T-helper 1 cell treated with Interleukin-12 subunit alpha and Interleukin-12 subunit beta and Interleukin-4 antibody, amounts not matched to agents 30 μg/mL and 1 μg/mL, for 36 hours (primary cell): ENCODE measurements around the gene PLGRKT.
"Not testable (repeated sequence)": the region's sequence is repeated elsewhere in the genome, so short reads cannot be mapped to it uniquely, and the experiment has no call there.

ENCODE experiments used
- H3K27ac Mint-ChIP-seq: one replicate; pipeline ENCODE4 v1.8.0; 2021; ENCODE audit warnings: mild to moderate bottlenecking, mixed read lengths
- H3K27me3 Mint-ChIP-seq: one replicate; pipeline ENCODE4 v1.8.0; 2021; ENCODE audit warnings: low read depth, mixed read lengths
- H3K36me3 Mint-ChIP-seq: one replicate; pipeline ENCODE4 v1.8.0; 2021; ENCODE audit warnings: low read depth, mixed read lengths
- H3K4me1 Mint-ChIP-seq: one replicate; pipeline ENCODE4 v1.8.0; 2021; ENCODE audit warnings: low read depth, mixed read lengths
- H3K4me3 Mint-ChIP-seq: one replicate; pipeline ENCODE4 v1.8.0; 2021; ENCODE audit warnings: mild to moderate bottlenecking, moderate library complexity, mixed read lengths
- H3K9me3 Mint-ChIP-seq: one replicate; pipeline ENCODE4 v1.8.0; 2021; ENCODE audit warnings: mixed read lengths

Gene PLGRKT, protein sequence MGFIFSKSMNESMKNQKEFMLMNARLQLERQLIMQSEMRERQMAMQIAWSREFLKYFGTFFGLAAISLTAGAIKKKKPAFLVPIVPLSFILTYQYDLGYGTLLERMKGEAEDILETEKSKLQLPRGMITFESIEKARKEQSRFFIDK

DNA sequence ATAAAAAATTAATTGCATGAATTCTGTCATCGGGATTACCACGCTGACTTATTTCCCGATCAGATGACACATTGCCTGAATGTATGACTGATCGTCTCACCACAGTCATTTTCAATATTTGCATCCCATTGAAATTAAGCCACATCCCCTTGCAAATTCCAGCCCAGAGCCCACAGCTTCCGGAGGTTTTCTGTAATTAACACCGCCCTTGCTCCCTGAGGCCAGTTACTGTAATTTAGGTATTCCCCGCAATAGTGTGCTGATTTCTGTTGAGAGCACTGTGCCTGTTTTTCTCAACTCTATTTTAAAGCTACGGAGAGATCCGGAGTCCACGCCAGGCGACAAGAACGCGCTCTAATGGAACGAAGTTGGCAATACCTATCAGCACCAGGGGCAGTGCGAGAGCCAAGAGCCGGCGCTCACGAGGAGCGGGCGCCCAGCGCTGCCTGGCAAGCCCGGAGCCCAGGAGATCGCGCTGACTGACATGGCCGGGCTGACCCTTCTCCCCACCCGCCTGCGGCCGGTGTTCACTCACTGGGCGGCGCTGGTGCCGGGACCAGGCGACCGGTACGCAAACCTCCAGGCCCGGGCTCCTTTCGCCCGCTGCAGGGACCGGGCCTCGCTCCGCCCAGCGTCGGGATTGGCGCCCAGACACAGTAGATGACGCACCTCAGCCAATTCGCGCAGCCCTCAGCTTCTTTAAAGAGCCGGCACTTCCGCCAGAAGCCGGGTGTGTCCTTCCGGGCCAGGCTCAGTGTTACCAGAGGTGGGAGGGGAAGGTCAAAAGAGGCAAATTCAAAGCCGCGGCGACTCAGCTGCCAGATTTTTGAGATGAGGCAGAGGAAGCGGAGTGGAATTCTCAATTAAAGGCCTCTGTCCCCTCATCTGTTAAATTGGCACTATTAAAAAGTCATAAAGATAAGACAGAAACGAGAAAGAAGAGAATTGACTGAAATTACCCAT, at the start of gene PLGRKT:
TSS of gene PLGRKT (minus strand) at position 672 of the 963 bp plus-strand sequence. CDS start 5,948 bp downstream, outside the sequence.
- peaks cover 4% of the 10 kb centered on the region for H3K9me3 Mint-ChIP-seq
- no peaks in the 10 kb centered on the region for H3K27me3 Mint-ChIP-seq
- peaks cover 25% of the 10 kb centered on the region for H3K36me3 Mint-ChIP-seq
- peaks cover 32% of the 10 kb centered on the region for H3K4me1 Mint-ChIP-seq
- peak within 1 kb of the TSS; percentile 99 for H3K27ac Mint-ChIP-seq
- H3K4me3 Mint-ChIP-seq = peak within 1 kb of the TSS; percentile 93

GRCh38 chr9:5486988-5487387, 49.3 kb upstream of the PLGRKT start:
- no peaks in the 10 kb centered on the region for H3K27me3 Mint-ChIP-seq
- H3K4me1 Mint-ChIP-seq = peaks cover 2% of the 10 kb centered on the region
- H3K36me3 Mint-ChIP-seq = no peaks in the 10 kb centered on the region
- no peak overlapping the region for H3K4me3 Mint-ChIP-seq
- no peaks in the 10 kb centered on the region for H3K9me3 Mint-ChIP-seq
- H3K27ac Mint-ChIP-seq = no peak overlapping the region

DNA sequence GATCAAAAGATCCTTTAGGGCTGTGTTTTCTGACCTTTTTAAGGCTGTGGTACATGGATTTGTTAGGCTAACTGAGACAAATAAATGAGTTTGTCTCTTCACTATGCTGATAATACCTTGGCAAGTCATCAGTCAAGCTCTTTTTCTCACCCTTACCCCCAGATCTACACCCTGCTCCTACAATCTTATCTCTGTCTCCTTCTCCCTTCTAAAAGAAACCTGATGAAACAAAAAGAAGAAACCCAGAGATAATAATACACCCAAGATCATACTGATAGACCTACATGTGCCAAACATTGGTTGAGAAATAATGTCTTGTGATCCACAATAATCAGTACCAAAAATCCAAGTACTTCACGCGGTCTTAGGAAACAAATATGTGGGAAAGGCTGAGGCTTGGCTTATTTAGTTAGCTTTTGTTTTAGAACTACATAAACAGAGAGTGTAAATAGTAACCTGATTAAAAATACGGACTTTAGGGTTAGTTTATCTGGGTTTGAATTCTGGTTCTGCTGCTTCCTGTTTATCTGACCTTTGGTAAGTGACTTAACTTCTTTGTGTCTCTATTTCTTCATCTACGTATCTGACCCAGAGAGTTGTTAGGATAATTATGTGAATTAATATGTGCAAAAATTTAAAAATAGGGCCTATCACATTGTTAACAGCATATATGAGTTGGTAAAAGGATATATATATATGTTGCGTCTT, 47.8 kb upstream of the PLGRKT start:
- no peaks in the 10 kb centered on the region for H3K36me3 Mint-ChIP-seq
- no peak overlapping the region for H3K4me3 Mint-ChIP-seq
- no peak overlapping the region for H3K27ac Mint-ChIP-seq
- H3K27me3 Mint-ChIP-seq = no peaks in the 10 kb centered on the region
- H3K9me3 Mint-ChIP-seq = no peaks in the 10 kb centered on the region
- peaks cover 5% of the 10 kb centered on the region for H3K4me1 Mint-ChIP-seq

GRCh38 chr9:5483306-5483705, 45.6 kb upstream of the PLGRKT start:
- peaks cover 6% of the 10 kb centered on the region for H3K4me1 Mint-ChIP-seq
- no peak overlapping the region for H3K4me3 Mint-ChIP-seq
- no peaks in the 10 kb centered on the region for H3K36me3 Mint-ChIP-seq
- H3K27me3 Mint-ChIP-seq = no peaks in the 10 kb centered on the region
- no peak overlapping the region for H3K27ac Mint-ChIP-seq
- H3K9me3 Mint-ChIP-seq = peaks cover 4% of the 10 kb centered on the region

DNA sequence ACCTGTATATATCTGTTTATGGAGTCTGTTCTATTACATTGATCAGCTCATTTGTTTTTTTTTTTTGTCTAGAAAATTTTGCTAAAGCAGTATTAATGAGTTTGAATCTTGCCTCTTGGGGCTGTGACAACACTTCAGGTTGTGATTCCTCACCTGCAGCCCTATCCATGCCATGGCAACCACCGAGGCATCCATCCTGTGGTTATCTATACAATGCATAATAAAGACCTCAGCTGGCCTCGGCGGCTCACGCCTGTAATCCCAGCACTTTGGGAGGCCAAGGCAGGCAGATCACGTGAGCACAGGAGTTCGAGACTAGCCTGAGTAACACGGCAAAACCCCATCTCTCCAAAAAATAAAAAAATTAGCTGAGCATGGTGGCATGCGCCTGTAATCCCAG, 44.5 kb upstream of the PLGRKT start:
- Mint-ChIP-seq H3K4me1 (peaks cover 9% of the 10 kb centered on the region), H3K27me3 (no peaks in the 10 kb centered on the region), H3K9me3 (peaks cover 4% of the 10 kb centered on the region), H3K36me3 (no peaks in the 10 kb centered on the region), H3K4me3 (no peak overlapping the region), H3K27ac (no peak overlapping the region)

- Mint-ChIP-seq H3K36me3 (peaks cover 2% of the 10 kb centered on the region), H3K9me3 (peaks cover 6% of the 10 kb centered on the region), H3K4me1 (peaks cover 9% of the 10 kb centered on the region), H3K4me3 (no peak overlapping the region), H3K27me3 (no peaks in the 10 kb centered on the region), H3K27ac (no peak overlapping the region)
Measured at GRCh38 chr9:5481322-5482040, 43.8 kb upstream of the PLGRKT start.

DNA sequence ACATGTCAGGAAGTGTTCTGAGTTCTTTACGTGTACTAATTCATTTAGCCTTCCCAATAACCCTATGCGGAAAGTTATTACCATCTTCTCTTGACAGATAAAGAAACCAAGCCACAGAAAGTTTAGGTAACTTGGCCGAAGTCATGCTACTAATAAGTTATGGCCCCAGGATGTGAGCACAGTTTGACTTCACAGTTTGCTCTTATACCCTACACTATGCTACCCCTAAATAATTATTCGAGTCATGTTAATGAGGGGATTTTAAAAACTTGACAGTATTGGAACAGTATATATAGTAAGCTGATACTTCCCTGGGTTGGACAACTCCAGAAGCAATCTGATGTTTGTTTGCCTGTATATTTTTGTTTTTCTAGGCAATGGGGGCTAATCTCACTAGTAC, 43.2 kb upstream of the PLGRKT start:
- H3K27ac Mint-ChIP-seq = no peak overlapping the region
- peaks cover 7% of the 10 kb centered on the region for H3K36me3 Mint-ChIP-seq
- H3K27me3 Mint-ChIP-seq = no peaks in the 10 kb centered on the region
- peaks cover 12% of the 10 kb centered on the region for H3K4me1 Mint-ChIP-seq
- no peak overlapping the region for H3K4me3 Mint-ChIP-seq
- peaks cover 11% of the 10 kb centered on the region for H3K9me3 Mint-ChIP-seq

GRCh38 chr9:5479994-5480694, 42.4 kb upstream of the PLGRKT start:
- H3K27me3 Mint-ChIP-seq = no peaks in the 10 kb centered on the region
- no peak overlapping the region for H3K4me3 Mint-ChIP-seq
- peaks cover 17% of the 10 kb centered on the region for H3K9me3 Mint-ChIP-seq
- H3K36me3 Mint-ChIP-seq = peaks cover 11% of the 10 kb centered on the region
- peaks cover 12% of the 10 kb centered on the region for H3K4me1 Mint-ChIP-seq
- H3K27ac Mint-ChIP-seq = no peak overlapping the region

- Mint-ChIP-seq H3K4me3 (no peak overlapping the region), H3K4me1 (peaks cover 17% of the 10 kb centered on the region), H3K36me3 (peaks cover 17% of the 10 kb centered on the region), H3K9me3 (peaks cover 23% of the 10 kb centered on the region), H3K27me3 (no peaks in the 10 kb centered on the region), H3K27ac (no peak overlapping the region)
Measured at GRCh38 chr9:5478206-5478605, 40.5 kb upstream of the PLGRKT start.

DNA sequence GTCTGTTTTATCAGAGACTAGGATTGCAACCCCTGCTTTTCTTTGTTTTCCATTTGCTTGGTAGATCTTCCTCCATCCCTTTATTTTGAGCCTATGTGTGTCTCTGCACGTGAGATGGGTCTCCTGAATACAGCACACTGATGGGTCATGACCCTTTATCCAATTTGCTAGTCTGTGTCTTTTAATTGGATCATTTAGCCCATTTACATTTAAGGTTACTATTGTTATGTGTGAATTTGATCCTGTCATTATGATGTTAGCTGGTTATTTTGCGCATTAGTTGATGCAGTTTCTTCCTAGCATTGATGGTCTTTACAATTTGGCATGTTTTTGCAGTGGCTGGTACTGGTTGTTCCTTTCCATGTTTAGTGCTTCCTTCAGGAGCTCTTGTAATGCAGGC, 37.9 kb upstream of the PLGRKT start:
- peaks cover 13% of the 10 kb centered on the region for H3K4me1 Mint-ChIP-seq
- not testable (repeated sequence) for H3K27me3 Mint-ChIP-seq, H3K4me3 Mint-ChIP-seq, H3K27ac Mint-ChIP-seq
- peaks cover 25% of the 10 kb centered on the region for H3K36me3 Mint-ChIP-seq
- H3K9me3 Mint-ChIP-seq = peaks cover 23% of the 10 kb centered on the region

GRCh38 chr9:5470816-5471215, 33.1 kb upstream of the PLGRKT start:
- H3K4me1 Mint-ChIP-seq = peaks cover 13% of the 10 kb centered on the region
- H3K27ac Mint-ChIP-seq = no peak overlapping the region
- H3K36me3 Mint-ChIP-seq = peaks cover 57% of the 10 kb centered on the region
- peaks cover 10% of the 10 kb centered on the region for H3K9me3 Mint-ChIP-seq
- no peak overlapping the region for H3K4me3 Mint-ChIP-seq
- no peaks in the 10 kb centered on the region for H3K27me3 Mint-ChIP-seq

DNA sequence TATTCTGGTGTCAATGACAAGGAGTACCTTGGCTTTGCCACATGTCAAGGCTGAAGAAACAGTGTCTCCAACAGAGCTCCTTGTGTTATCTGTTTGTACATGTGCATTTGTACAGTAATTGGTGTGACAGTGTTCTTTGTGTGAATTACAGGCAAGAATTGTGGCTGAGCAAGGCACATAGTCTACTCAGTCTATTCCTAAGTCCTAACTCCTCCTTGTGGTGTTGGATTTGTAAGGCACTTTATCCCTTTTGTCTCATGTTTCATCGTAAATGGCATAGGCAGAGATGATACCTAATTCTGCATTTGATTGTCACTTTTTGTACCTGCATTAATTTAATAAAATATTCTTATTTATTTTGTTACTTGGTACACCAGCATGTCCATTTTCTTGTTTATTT, 32.4 kb upstream of the PLGRKT start:
- Mint-ChIP-seq H3K27ac (no peak overlapping the region), H3K4me1 (peaks cover 13% of the 10 kb centered on the region), H3K4me3 (no peak overlapping the region), H3K9me3 (peaks cover 5% of the 10 kb centered on the region), H3K36me3 (peaks cover 60% of the 10 kb centered on the region), H3K27me3 (no peaks in the 10 kb centered on the region)

GRCh38 chr9:5468850-5469249, 31.1 kb upstream of the PLGRKT start:
- H3K36me3 Mint-ChIP-seq = peaks cover 62% of the 10 kb centered on the region
- no peaks in the 10 kb centered on the region for H3K27me3 Mint-ChIP-seq
- H3K9me3 Mint-ChIP-seq = no peaks in the 10 kb centered on the region
- peaks cover 10% of the 10 kb centered on the region for H3K4me1 Mint-ChIP-seq
- H3K4me3 Mint-ChIP-seq = no peak overlapping the region
- no peak overlapping the region for H3K27ac Mint-ChIP-seq

DNA sequence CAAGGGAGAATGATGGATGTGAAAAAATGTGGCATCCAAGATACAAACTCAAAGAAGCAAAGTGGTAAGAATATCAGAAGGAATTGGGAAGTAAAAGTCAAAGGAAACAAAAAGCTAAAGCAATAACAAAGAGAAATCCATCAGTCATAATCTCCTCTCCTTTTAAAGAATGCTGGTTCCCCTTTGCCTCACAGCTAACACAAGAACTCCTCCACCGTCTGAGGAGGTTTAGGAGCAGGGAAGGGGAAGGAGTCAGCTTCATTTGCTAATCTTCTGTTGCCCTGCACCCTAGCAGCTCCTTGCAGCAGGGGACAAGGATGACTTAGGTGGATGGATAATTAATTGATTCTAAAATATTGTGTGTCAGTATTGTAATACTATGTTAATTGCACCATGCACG, 29.0 kb upstream of the PLGRKT start:
- no peak overlapping the region for H3K4me3 Mint-ChIP-seq
- H3K9me3 Mint-ChIP-seq = no peaks in the 10 kb centered on the region
- peaks cover 17% of the 10 kb centered on the region for H3K4me1 Mint-ChIP-seq
- peaks cover 75% of the 10 kb centered on the region for H3K36me3 Mint-ChIP-seq
- no peaks in the 10 kb centered on the region for H3K27me3 Mint-ChIP-seq
- H3K27ac Mint-ChIP-seq = peak overlapping the region; percentile 11
